ENCODE results near the gene DRICH1.

Gene DRICH1

DNA sequence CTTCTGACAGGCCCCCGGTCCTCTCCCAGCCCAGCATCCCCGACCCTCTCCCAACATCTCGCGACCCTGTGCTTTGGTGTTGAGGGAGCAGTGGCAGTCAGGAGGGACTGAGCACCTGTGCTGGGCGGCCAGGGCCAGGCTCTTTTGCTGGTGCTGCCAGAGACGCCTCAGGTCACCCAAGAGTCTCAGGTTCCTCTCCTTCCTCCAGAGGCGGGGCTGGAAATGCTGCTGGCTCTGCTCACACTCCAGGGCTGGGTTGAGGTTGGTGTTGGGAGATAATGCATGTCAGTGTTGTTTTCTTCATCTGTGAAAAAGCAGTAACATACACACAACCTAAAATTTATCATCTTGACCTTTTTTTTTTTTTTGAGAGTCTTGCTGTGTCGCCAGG, 50.9 kb downstream of the DRICH1 start:
- no peak overlapping the region for H3K4me3 ChIP-seq (ENCODE audit: low read depth, low read length)
- no peak for DNase-seq (ENCODE audit: low read depth)
- TF ChIP-seq, protein P1, sequence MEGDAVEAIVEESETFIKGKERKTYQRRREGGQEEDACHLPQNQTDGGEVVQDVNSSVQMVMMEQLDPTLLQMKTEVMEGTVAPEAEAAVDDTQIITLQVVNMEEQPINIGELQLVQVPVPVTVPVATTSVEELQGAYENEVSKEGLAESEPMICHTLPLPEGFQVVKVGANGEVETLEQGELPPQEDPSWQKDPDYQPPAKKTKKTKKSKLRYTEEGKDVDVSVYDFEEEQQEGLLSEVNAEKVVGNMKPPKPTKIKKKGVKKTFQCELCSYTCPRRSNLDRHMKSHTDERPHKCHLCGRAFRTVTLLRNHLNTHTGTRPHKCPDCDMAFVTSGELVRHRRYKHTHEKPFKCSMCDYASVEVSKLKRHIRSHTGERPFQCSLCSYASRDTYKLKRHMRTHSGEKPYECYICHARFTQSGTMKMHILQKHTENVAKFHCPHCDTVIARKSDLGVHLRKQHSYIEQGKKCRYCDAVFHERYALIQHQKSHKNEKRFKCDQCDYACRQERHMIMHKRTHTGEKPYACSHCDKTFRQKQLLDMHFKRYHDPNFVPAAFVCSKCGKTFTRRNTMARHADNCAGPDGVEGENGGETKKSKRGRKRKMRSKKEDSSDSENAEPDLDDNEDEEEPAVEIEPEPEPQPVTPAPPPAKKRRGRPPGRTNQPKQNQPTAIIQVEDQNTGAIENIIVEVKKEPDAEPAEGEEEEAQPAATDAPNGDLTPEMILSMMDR (IDR thresholded peaks at IDR 0.05; ENCODE audit: insufficient read depth, low read depth, low read length, missing control alignments): no peak

DNA sequence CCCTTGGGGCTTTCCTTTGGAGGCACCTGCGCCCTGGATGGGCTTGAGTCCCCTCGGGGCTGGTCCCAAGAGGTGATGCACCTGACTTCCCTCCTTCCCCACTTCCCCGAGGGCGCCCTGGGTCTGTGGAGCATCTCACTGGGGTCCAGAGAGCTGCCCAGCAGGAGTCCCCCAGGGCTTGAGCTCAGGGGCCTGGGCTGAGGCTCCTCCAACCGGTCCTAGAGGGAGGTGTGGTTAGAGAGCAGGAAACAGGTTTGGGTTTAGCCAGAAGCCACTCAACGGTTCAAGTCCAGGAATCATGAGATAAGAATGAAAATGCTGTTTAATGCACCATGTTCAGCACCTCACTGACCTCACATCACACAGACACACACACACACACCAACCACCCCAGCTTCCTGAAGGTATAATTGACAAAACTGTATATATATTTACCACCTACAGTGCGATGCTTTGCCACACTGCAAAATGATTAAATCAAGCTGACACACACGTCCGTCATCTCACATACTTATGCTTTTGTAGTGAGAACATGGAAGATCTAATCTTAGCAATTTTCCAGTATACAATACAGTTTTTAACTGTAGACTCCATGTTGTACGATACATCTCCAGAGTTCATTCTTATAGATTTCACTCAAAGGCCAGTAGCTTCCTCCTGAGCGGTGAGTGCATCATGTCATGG, 51.4 kb downstream of the DRICH1 start:
- TF ChIP-seq, protein P1 (IDR thresholded peaks at IDR 0.05; ENCODE audit: insufficient read depth, low read depth, low read length, missing control alignments): no peak
- no peak overlapping the region for H3K4me3 ChIP-seq (ENCODE audit: low read depth, low read length)
- DNase-seq (ENCODE audit: low read depth): no peak

DNA sequence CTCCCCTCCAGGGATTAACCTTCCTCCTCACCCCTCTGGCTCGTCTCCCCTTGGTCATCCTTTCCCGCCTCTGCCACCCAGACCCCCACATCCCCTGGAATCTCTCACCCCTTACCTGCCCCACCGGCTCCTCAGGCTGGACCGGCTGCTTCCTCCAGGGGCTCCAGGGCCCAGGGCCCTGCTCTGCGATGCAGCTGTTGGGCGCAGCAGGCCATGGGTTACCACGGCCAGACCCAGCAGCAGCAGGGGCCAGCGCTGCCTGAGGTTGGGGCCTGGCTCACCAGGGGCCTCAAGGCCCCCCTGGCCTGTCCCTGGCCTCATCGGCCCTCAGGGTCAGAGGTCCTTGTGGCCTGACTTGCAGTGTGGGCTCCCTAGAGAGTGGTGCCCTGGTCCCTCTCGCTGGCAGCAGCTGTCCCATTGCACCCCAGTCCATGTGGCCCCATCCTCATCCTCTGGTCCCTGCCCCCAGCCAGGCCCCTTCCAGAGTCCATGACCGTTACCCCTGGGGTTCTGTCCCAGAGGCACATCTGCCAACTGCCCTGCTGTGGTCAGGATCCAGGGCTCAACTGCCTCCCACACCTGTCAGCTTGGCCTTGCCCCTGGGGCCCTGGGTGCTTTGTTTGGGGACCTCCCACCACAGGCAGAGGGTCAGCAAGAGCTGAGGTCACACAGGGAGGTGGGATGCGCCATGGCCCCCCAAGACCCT, 52.1 kb downstream of the DRICH1 start, which contains the start of gene IGLL1:
Gene IGLL1, minus strand, starts transcription at position 421 of the 706 bp plus-strand sequence. Its CDS starts 100 bp downstream, at position 321.
- H3K4me3 ChIP-seq (ENCODE audit: low read depth, low read length): no peak within 1 kb of the TSS
- DNase-seq (ENCODE audit: low read depth): no peak
- TF ChIP-seq, protein P1 (IDR thresholded peaks at IDR 0.05; ENCODE audit: insufficient read depth, low read depth, low read length, missing control alignments): no peak

DNA sequence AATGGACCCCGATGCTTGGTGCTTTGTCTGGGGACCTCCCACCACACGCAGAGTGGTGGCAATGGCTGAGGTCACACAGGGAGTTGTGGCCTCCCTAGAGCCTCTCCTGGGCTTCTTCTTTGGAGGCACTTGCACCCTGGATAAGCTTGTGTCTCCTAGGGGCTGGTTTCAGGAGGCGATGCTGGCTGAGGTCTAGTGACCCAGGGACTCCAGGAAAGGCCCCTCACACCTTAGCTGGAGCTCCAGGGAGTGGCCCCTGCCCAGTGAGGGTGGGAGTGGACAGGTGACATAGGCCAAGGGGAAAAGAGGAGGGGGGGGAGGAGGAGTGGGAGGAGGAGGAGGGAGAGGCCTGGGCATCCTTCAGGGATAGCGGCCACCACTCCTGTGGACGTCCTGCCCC, 52.8 kb downstream of the DRICH1 start:
- TF ChIP-seq, protein P1 (IDR thresholded peaks at IDR 0.05; ENCODE audit: insufficient read depth, low read depth, low read length, missing control alignments): no peak
- H3K4me3 ChIP-seq (ENCODE audit: low read depth, low read length): no peak overlapping the region
- no peak for DNase-seq (ENCODE audit: low read depth)

DNA sequence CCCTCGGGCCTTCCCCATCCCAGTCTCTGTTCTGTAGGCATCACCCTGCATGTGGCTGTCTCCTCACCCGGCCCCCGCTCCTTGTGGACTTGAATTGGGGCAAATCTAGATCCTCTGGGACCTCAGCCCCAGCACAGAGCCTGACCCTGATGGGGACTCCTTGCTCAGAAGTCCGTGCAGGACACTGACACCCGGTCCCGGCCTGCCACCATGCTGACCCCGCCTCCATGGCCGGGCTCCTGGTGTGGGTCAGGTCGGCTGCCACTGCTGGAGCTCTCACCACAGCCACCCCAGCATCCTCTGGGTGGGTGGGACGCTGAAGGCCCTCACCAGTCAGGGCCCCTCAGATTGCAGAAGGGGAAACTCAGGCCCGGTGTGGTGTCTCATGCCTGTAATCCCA, 53.8 kb downstream of the DRICH1 start:
- DNase-seq (ENCODE audit: low read depth): no peak
- TF ChIP-seq, protein P1 (IDR thresholded peaks at IDR 0.05; ENCODE audit: insufficient read depth, low read depth, low read length, missing control alignments): no peak
- H3K4me3 ChIP-seq (ENCODE audit: low read depth, low read length): no peak overlapping the region

DNA sequence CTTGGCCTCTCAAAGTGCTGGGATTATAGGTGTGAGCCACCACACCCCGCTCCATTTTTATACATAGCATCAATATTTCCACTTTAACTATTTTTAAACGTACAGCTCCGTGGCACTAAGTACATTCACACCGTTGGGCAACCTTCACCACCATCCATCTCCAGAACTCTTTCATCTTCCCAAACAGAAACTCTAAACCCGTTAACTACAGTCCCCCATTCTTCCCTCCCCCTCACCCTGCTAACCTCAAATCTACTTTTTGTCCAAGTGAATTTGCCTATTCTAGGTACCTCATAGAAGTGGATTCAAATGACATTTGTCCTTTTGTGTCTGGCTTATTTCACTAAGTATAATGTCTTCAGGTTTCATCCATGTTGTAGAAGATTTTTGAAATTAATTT, 55.4 kb downstream of the DRICH1 start:
- no peak for DNase-seq (ENCODE audit: low read depth)
- TF ChIP-seq, protein P1 (IDR thresholded peaks at IDR 0.05; ENCODE audit: insufficient read depth, low read depth, low read length, missing control alignments): no peak
- no peak overlapping the region for H3K4me3 ChIP-seq (ENCODE audit: low read depth, low read length)
